Lower leg skin (tissue), 4 donors: ENCODE measurements around the gene GPR37. TPM values are rescaled to one million over a fixed set of nuclear protein-coding genes. Genes with fewer than 3 reads are reported as not detected.

Experiments
- DNase-seq, 2 donors: peaks; one replicate each; pipeline ENCODE4 v3.0.0-alpha.2; 2019; ENCODE audit warnings: low spot score in 2 of 2
- H3K4me3 ChIP-seq: fragments of 200-600 bp; sonication (generic); 2 replicates; pipeline ENCODE4 v1.5.1; 2017; ENCODE audit warnings: mild to moderate bottlenecking, low read depth; ENCODE audit not compliant: poor library complexity, severe bottlenecking
- POLR2A ChIP-seq, 2 donors: fragments of 450-650 bp; IDR thresholded peaks; one replicate each; pipeline ENCODE4 v1.6.1; 2016 to 2017; ENCODE audit warnings: antibody characterized with exemption in 2 of 2, mild to moderate bottlenecking in 1 of 2, moderate library complexity in 1 of 2
- WGBS, 2 donors: methylation state at CpG; one replicate each; pipeline ENCODE4 v1.1.5; 2018; 5-methylcytosine and 5-hydroxymethylcytosine counted together
- intact Hi-C: fragments of 100-400 bp; cut with DNase I; formaldehyde crosslinking; loops from one replicate; pipeline ENCODE4 v1.15.0; 2023; ENCODE audit warnings: low total_unique reads
- total RNA-seq, 4 donors: library from RNA; depleted of rRNA; stranded (reverse); fragments of >200 nt; gene quantifications; one replicate each; pipeline ENCODE4 v1.1.0, GENCODE V29; 2016
- TF ChIP-seq, protein P1 (sequence below), 3 donors: fragments of 450-650 bp; IDR thresholded peaks; one replicate each; pipeline ENCODE4 v1.5.1; 2016; ENCODE audit warnings: antibody characterized with exemption in 3 of 3, mild to moderate bottlenecking in 3 of 3, moderate library complexity in 2 of 3

Gene GPR37
- total RNA-seq, 4 donors from 2014 or later: 3.9 to 8.0 (median 5.3) TPM

DNA sequence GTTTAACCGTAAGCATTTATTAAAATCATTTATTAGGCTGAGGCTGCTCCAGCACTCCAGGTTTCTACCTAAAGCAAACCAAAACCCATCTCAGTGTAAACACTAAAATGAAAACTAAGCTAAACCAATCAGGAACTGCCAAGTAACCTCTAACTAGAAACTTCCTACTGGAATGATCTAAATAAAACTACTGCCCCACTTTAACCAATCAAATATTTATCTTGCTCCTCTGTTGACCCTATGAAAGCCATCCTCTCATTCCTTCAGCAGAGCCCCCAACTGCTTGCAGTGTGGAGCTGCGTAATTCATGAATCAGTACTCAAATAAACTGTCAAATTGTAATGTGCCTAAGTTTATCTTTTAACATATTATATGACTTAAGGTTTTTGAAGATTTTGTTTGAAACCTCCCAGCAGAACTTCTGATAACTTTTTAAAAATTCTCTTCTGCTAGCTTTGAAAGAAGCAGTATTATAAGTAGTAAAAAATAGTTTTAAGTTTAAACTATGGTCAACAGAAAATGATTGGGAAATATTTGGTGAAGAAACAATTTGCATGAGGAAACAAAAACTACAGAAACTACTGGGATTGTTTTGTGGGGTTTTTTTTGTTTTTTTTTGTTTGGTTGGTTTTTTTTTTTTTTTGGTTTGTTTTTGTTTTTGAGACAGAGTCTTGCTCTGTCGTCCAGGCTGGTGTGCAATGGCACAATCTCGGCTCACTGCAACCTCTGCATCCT, 47.4 kb downstream of the GPR37 start:
- TF ChIP-seq, protein P1, sequence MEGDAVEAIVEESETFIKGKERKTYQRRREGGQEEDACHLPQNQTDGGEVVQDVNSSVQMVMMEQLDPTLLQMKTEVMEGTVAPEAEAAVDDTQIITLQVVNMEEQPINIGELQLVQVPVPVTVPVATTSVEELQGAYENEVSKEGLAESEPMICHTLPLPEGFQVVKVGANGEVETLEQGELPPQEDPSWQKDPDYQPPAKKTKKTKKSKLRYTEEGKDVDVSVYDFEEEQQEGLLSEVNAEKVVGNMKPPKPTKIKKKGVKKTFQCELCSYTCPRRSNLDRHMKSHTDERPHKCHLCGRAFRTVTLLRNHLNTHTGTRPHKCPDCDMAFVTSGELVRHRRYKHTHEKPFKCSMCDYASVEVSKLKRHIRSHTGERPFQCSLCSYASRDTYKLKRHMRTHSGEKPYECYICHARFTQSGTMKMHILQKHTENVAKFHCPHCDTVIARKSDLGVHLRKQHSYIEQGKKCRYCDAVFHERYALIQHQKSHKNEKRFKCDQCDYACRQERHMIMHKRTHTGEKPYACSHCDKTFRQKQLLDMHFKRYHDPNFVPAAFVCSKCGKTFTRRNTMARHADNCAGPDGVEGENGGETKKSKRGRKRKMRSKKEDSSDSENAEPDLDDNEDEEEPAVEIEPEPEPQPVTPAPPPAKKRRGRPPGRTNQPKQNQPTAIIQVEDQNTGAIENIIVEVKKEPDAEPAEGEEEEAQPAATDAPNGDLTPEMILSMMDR (IDR thresholded peaks at IDR 0.05): no peak
- TF ChIP-seq POLR2A (IDR thresholded peaks at IDR 0.05): no peak
- WGBS, 2 donors: 84 to 87% methylated on average over 4 of the region's 4 CpGs
- H3K4me3 ChIP-seq: no peak overlapping the region
- intact Hi-C loops: no loop called here
- no peak for DNase-seq

DNA sequence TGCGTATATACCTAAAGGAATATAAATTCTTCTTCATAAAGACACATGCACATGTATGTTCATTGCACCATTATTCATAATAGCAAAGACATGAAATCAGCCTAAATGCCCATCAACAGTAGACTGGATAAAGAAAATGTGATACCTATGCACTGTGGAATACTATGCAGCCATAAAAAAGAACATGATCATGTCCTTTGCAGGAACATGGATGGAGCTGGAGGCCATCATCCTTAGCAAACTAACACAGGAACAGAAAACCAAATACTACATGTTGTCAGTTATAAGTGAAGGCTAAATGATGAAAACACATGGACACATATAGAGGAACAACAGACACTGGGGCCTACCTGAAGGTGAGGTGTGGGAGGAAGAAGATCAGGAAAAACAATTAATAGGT, 48.7 kb downstream of the GPR37 start:
- 87 to 98% methylated on average over 1 of the region's 1 CpG for WGBS, 2 donors

DNA sequence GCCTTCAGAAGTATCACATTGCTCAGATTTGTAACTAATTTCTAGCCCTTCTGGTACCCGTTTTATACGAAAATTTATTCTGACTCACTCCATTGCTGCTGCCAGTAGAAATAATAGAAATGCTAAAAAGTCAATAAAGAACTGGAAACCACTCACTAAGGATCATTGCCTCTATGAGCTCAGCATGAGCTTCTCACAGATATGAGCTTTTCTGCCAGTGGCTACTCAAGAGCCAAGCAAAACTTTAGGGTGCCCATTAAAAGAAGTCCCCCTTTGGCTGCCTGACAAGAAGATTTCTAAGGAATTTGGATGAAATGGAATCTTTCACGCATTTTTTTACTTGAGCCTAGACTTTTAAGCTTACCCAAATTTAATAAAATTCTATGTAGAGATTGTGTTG, 52.5 kb downstream of the GPR37 start:
- H3K4me3 ChIP-seq: no peak overlapping the region
- no peak for DNase-seq
- TF ChIP-seq, protein P1 (IDR thresholded peaks at IDR 0.05): no peak
- TF ChIP-seq POLR2A (IDR thresholded peaks at IDR 0.05): no peak
- WGBS, 2 donors: 68 to 77% methylated on average over 3 of the region's 3 CpGs
- intact Hi-C loops: no loop called here

More for the DNA sequence above, 48.7 kb downstream of the GPR37 start:
- no peak for TF ChIP-seq POLR2A (IDR thresholded peaks at IDR 0.05)
- TF ChIP-seq, protein P1 (IDR thresholded peaks at IDR 0.05): no peak
- H3K4me3 ChIP-seq: no peak overlapping the region
- intact Hi-C loops: no loop called here
- no peak for DNase-seq

DNA sequence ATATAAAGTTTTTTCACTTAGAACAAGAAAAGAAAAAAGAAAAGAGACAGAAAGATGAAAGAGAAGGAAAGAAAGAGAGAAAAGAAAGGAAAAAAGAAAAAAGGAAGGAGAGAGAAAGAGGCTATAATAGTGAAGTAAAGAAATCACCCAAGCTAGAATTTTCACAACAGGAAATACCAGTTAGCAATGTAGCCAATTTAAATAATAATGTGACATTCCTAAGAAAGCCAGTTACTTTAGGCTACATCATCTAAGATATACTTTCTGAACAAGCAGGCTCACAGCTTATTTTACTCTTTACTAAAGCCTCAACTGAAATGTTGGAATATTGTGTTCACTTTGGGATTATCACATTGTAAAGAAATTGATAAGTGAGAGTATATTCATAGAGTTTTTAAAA, 53.6 kb downstream of the GPR37 start:
- TF ChIP-seq, protein P1 (IDR thresholded peaks at IDR 0.05): no peak
- TF ChIP-seq POLR2A (IDR thresholded peaks at IDR 0.05): no peak
- intact Hi-C loops: no loop called here
- H3K4me3 ChIP-seq: no peak overlapping the region
- DNase-seq: no peak

DNA sequence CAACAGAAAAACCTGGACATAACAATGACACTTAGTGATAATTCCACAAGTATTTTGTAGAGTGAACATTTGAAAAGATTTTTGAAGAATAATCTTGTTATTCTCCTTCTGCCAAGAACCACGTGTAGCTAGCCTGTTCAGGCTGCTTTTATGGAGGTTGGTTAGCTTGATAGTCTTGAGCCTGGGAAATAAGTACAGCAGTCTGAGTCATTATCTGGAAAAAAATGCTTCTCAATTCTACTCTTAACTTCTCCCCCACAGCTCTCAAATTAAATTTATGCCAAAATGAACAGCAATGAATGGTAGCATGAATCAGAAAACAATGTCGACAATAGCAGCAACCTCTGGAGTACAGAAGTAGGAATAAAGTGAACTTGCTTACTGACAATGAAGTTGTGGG, 63.2 kb downstream of the GPR37 start:
- 43 to 46% methylated on average over 2 of the region's 2 CpGs for WGBS, 2 donors
- no peak for TF ChIP-seq POLR2A (IDR thresholded peaks at IDR 0.05)
- TF ChIP-seq, protein P1 (IDR thresholded peaks at IDR 0.05): no peak
- intact Hi-C loops: no loop called here

DNA sequence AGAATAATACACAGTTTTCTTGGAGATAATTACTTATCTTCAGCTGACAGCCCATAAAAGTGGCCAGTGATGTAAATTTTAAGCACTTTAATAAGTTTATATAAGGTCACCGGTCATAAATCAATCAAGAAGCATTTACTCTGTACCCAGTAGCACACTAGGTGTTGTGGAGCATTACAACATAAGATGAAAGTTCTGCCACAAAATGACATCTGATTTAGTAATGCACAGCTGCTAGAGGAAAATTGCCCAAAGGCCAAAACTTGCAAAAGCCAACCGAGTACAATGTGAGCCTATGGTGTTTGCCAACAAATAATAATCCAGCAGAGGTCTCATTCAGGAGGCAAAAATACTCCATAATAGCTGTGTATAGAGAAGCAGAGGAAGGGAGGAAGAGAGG, 63.6 kb downstream of the GPR37 start:
- WGBS, 2 donors: 31 to 46% methylated on average over 2 of the region's 2 CpGs

More for the DNA sequence above, 63.2 kb downstream of the GPR37 start:
- H3K4me3 ChIP-seq: no peak overlapping the region
- no peak for DNase-seq

More for the DNA sequence above, 63.6 kb downstream of the GPR37 start:
- no peak overlapping the region for H3K4me3 ChIP-seq
- intact Hi-C loops: no loop called here
- TF ChIP-seq, protein P1 (IDR thresholded peaks at IDR 0.05): no peak
- TF ChIP-seq POLR2A (IDR thresholded peaks at IDR 0.05): no peak
- DNase-seq: no peak
